ENCODE results near the gene L1CAM.

DNA sequence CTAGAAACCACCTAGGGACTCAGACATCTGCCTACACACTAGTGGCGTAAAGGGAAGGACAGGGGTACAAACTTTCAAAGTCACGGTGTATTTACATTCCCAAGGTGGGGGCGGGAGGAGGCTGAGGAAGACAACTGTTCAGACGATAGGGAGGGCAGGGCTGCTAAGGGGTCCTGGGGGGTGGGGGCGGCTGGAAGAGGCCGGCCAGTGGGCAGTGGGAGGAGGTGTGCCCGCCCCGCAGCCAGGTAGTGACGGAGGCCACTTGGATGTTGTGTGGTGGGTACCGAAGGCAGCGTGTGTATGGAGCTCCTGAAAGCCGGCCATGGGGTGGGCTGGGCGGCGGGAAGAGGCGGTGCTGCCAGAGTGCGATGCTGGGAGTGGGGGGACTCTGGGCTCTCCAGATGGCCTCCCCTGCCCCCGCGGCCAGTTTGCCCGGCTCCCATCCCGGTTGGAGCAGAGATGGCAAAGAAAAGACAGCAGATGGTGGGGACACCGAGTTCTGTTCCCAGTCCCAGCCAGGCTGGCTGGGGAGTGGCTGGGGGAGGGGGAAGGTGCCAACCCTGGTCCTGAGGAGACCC, 24.2 kb downstream of the L1CAM start:
- TF ChIP-seq, protein P1, sequence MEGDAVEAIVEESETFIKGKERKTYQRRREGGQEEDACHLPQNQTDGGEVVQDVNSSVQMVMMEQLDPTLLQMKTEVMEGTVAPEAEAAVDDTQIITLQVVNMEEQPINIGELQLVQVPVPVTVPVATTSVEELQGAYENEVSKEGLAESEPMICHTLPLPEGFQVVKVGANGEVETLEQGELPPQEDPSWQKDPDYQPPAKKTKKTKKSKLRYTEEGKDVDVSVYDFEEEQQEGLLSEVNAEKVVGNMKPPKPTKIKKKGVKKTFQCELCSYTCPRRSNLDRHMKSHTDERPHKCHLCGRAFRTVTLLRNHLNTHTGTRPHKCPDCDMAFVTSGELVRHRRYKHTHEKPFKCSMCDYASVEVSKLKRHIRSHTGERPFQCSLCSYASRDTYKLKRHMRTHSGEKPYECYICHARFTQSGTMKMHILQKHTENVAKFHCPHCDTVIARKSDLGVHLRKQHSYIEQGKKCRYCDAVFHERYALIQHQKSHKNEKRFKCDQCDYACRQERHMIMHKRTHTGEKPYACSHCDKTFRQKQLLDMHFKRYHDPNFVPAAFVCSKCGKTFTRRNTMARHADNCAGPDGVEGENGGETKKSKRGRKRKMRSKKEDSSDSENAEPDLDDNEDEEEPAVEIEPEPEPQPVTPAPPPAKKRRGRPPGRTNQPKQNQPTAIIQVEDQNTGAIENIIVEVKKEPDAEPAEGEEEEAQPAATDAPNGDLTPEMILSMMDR (IDR thresholded peaks at IDR 0.05): no peak
- TF ChIP-seq POLR2AphosphoS5 (IDR thresholded peaks at IDR 0.05): no peak
